Heart left ventricle (tissue), 13 donors: Measurements from ENCODE around the gene SHROOM3.

Source experiments
- POLR2A ChIP-seq, 2 donors: fragments of 450-650 bp; IDR thresholded peaks; one replicate each; pipeline ENCODE4 v1.6.1; 2017; ENCODE audit warnings: antibody characterized with exemption in 2 of 2, mild to moderate bottlenecking in 2 of 2, moderate library complexity in 2 of 2
- TF ChIP-seq, protein P1 (sequence below), 12 donors: fragments of 200-600 bp; sonication (generic) in 4 of 12; IDR thresholded peaks; one replicate each; pipeline versions ENCODE4 v1.5.0 to v1.8.0; 2018 to 2022; ENCODE audit warnings: antibody characterized with exemption in 12 of 12, mild to moderate bottlenecking in 5 of 12
- donor health status: ischemic (EF 13 %, LVEDD 7.1; RV severe dilation, severe dysfunction).
- donor health status: DM: no; HTN: yes; CAD: no.
- donor health status: DM: no; HTN: no; CAD: no.
- donor health status: ischemic (EF 25% LVEDD 6.9; RV normal size, moderate dysfunction).
- donor health status: ischemic (EF 25% LVEDD 5.7; RV mildly dilated, moderate dysfunction).
- donor health status: ischemic (EF 35%, LVEDD 5.7; RV mildly dilated, moderate dysfunction).
- donor health status: nonischemic (EF 11% LVEDD 7.7; RV severe dilation, severe dysfunction).
- donor health status: DM: yes; HTN: yes; CAD: no.
- donor health status: PGD.
- donor health status: ischemic (EF 29% LVEDD 5.4; RV normal size, mild dysfunction).
- donor health status: nonischemic (EF 23%, LVEDD 6.1; RV moderate dilation, normal function).

DNA sequence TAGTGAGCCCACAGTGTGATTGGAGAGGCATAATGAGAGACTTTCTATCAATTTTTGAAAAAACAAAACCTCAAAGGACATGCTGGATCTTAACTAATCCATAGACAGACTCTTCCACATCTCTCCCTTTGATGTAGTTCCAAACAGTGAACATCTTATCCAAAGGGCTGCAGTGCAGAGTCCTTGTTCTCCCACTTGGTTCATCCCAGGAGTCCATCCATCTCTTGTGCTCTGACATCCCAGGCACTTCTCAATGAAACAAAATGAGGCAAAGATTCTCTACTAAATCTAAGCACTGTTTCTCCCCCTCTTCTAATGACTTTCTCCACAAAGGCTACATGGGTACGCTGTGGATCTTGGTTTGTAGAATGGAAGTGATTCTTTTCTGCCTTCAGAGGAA lies 8.3 kb downstream of the SHROOM3 start:
- TF ChIP-seq, protein P1, sequence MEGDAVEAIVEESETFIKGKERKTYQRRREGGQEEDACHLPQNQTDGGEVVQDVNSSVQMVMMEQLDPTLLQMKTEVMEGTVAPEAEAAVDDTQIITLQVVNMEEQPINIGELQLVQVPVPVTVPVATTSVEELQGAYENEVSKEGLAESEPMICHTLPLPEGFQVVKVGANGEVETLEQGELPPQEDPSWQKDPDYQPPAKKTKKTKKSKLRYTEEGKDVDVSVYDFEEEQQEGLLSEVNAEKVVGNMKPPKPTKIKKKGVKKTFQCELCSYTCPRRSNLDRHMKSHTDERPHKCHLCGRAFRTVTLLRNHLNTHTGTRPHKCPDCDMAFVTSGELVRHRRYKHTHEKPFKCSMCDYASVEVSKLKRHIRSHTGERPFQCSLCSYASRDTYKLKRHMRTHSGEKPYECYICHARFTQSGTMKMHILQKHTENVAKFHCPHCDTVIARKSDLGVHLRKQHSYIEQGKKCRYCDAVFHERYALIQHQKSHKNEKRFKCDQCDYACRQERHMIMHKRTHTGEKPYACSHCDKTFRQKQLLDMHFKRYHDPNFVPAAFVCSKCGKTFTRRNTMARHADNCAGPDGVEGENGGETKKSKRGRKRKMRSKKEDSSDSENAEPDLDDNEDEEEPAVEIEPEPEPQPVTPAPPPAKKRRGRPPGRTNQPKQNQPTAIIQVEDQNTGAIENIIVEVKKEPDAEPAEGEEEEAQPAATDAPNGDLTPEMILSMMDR (IDR thresholded peaks at IDR 0.05) = no peak
- TF ChIP-seq POLR2A (IDR thresholded peaks at IDR 0.05) = no peak
